Skeletal muscle cell (primary cell): ENCODE data around the gene RNF38.
A peak's percentile ranks its signal among the peaks of the same experiment; 100 is the strongest.
"Not testable (repeated sequence)": the region's sequence is repeated elsewhere in the genome, so short reads cannot be mapped to it uniquely, and the experiment has no call there.

Source experiments
- DNase-seq: peaks from one replicate; pipeline ENCODE4 v3.0.0-alpha.2; 2010; ENCODE audit warnings: low read depth
- H3K4me3 ChIP-seq: 2 replicates; pipeline ENCODE4 v1.5.1; 2011; ENCODE audit warnings: low read depth, mild to moderate bottlenecking, control low read depth, low read length, moderate library complexity

The RNF38 gene

GRCh38 chr9:36399980-36400331 lies at the start of gene RNF38:
Gene RNF38 (minus strand): TSS chr9:36400269. CDS start chr9:36400108, 161 bp downstream.
- DNase-seq = no peak
- peak within 1 kb of the TSS; percentile 78 for H3K4me3 ChIP-seq

DNA sequence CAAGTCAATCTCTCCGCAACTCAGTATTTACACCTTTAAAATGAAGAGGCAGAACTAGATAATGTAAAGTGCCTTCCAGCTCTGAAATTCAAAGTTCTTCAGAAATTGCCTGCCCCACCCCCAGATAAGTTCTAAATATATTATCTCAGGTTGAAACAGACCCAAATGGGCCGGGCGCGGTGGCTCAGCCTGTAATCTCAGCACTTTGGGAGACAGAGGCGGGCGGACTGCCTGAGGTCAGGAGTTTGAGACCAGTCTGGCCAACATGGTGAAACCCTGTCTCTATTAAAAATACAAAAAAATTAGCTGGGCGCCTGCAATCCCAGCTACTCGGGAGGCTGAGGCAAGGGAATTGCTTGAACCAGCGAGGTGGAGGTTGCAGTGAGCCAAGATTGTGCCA lies 48.5 kb upstream of the RNF38 start:
- not testable (repeated sequence) for H3K4me3 ChIP-seq, DNase-seq

DNA sequence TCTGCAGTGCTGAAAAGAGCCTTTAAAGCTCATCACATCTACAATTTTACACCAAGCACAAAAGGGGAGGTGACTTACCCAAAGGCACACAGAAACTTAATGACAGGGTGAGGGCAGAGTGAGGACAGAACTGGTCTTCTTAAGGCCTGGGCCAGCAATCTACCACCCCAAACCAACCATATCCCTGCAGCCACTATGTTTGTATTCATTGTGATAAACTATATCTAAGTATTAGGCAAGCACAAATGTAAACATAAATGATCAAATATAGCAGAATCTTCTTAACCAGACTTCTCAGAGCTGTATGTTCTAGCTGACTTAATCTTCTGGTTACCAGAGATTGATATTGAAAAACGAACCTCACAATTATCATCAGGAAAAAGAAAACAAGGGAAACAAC lies 47.9 kb upstream of the RNF38 start:
- H3K4me3 ChIP-seq = no peak overlapping the region
- DNase-seq = no peak

- not testable (repeated sequence) for H3K4me3 ChIP-seq, DNase-seq
Measured at GRCh38 chr9:36446678-36447077, 46.6 kb upstream of the RNF38 start.

- DNase-seq = no peak
- no peak overlapping the region for H3K4me3 ChIP-seq
Measured at GRCh38 chr9:36445800-36446361, 45.8 kb upstream of the RNF38 start.

DNA sequence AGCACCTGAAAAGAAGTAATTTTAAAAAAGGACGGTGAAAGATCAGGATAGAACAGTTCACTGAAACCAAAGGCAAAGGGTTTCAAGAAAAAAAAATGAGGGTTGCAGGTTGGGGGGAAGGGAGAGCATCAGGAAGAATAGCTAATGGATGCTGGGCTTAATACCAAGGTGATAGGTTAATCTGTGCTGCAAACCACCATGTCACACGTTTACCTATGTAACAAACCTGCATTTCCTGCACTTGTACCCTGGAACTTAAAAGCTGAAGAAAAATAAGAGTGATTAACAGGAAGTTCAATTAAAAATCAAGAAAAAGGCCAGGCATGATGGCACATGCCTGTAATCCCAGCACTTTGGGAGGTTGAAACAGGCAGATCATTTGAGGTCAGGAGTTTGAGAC lies 44.1 kb upstream of the RNF38 start:
- DNase-seq = no peak

GRCh38 chr9:36443581-36443980 lies 43.5 kb upstream of the RNF38 start:
- no peak for DNase-seq
- no peak overlapping the region for H3K4me3 ChIP-seq

More for the DNA sequence above, 44.1 kb upstream of the RNF38 start:
- no peak overlapping the region for H3K4me3 ChIP-seq

- no peak overlapping the region for H3K4me3 ChIP-seq
- DNase-seq = no peak
Measured at GRCh38 chr9:36442710-36443109, 42.6 kb upstream of the RNF38 start.

- DNase-seq = no peak
- H3K4me3 ChIP-seq = no peak overlapping the region
Measured at GRCh38 chr9:36441966-36442365, 41.9 kb upstream of the RNF38 start.

- DNase-seq = no peak
- no peak overlapping the region for H3K4me3 ChIP-seq
Measured at GRCh38 chr9:36438536-36439236, 38.6 kb upstream of the RNF38 start.

DNA sequence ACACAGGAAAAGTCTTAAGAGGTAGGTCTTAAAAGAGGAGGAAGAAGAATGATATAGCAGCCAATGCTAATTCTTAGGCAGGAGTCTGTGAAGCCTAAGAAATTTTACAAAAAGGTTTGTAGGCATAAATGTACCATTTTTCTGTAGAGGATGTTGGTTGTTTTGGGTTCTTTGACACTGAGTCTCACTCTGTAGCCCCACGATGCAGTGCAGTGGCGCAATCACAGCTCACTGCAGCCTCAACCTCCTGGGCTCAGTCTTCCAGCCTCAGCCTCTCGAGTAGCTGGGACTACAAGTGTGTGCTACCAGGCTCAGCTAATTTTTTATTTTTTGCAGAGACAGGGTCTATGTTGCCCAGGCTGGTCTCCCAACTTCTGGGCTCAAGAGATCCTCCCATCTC lies 37.7 kb upstream of the RNF38 start:
- H3K4me3 ChIP-seq = no peak overlapping the region
- no peak for DNase-seq

DNA sequence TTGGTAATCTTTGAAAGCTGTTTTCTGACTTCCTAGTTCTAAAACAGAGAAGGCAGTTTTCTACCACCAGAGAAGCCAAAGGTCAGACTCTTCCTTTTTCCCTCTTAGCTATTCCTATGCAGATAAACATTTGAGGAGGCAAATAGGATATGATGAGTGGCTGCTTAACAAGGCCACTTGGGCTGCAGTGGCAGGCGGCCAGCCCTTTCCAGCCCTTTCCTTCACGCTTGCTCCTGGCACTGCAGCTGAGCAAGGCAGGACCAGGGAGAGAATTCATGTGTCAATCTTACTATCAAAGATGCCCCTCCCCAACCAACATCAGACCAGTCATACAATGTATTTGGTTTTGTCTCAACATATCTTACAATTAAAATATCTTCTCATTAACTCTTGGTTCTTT lies 36.8 kb upstream of the RNF38 start:
- no peak for DNase-seq
- no peak overlapping the region for H3K4me3 ChIP-seq

DNA sequence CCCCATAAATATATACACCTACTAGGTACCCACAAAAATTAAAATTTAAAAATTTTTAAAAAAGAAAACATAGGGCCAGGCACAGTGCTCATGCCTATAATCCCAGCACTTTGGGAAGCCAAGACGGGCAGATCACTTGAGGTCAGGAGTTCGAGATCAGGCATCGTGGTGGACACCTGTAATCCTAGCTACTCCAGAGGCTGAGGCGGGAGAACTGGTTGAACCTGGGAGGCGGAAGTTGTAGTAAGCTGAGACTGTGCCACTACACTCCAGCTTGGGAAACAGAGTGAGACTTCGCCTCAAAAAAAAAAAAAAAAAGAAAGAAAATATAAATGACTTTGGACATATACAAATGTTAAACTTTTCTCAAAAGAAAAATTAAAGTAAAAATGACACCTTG lies 33.3 kb upstream of the RNF38 start:
- H3K4me3 ChIP-seq = no peak overlapping the region
- DNase-seq = no peak

DNA sequence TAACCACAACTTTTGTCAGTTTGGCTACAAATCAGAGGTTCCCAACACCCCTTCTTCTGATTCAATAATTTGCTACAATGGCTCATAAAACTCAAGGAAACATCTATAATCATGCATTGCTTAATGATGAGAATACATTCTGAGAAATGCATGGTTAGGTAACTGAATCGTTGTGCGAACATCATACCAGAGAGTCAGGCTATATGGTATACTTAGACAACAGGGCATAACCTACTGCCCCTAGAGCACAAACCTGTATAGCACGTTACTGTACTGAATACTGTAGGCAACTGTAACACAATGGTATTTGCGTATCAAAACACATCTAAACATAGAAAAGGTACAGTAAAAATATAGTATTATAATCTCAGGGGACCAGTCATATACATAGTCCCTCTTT lies 31.0 kb upstream of the RNF38 start:
- DNase-seq = no peak
- no peak overlapping the region for H3K4me3 ChIP-seq

DNA sequence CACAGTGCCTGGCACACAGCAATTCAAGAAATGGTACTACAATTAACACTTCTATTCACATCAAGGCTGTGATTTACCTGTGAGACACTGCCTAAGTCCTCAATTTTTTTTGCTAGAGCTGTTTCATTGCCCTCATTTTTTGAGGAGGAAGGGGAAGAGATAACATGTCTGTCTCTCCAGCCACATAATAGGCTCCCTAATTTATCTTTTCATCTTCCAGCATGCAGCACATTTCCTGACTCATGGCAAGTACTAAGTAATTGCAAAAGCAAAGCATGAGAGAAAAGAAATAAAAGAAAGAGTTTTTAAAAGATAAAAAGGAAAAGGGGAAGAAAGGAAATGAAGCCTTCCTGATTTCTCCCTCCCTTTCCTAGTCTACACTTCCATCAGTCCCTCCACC lies 26.9 kb upstream of the RNF38 start:
- H3K4me3 ChIP-seq = no peak overlapping the region
- DNase-seq = no peak

GRCh38 chr9:36426348-36426747 lies 26.3 kb upstream of the RNF38 start:
- no peak overlapping the region for H3K4me3 ChIP-seq
- DNase-seq = no peak

DNA sequence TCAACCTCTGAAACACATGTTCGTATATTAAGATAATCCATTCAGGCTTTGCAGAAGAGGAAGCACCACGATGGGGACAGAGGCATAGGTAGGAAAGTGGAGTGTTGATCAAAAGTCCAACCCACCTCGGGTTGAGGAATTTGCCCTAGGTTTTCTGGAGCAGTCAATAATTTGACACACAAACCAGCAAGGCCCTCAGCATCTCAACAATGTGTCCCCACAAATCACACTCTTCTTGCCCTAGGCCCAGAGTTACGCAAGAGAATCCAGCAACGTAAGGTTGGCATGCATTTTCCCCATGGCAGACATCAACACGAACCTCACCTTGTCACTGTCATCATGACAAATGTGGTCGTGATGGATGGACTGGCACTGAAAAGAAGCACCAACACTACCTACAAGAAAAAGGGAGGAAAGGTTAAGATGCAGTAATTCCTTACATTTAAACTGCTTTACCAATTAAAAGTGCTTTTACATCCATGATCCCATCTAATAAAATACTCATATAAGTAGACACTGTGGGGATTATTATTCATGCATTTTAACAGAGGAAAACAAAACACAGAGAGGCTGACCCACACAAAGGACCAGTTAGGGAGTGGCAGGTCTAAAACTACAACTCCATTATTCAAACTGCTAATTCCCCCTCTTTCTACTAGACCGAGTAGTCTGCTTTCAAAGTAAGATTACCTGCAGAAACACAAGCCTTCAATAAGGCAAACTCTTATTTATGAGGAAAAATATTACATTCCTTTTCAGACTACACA lies 24.4 kb upstream of the RNF38 start:
- H3K4me3 ChIP-seq = no peak overlapping the region
- no peak for DNase-seq

GRCh38 chr9:36423206-36423605 lies 23.1 kb upstream of the RNF38 start:
- no peak overlapping the region for H3K4me3 ChIP-seq
- no peak for DNase-seq

DNA sequence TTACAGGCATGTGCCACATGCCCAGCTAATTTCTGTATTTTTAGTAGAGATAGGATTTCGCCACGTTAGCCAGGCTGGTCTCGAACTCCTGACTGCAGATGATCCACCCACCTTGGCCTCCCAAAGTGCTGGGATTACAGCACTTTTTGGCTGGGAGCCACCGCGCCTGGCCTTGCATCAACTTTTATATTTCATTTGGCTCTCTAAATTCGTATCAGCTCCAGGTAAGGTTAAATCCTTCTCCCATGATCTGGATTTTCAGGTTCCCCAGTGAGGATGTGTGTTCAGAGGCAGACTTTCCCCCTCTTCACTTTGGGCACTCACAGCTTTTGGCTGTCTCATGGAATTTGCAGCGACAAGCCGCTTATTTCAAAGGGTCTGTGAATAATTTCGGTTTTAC lies 16.8 kb upstream of the RNF38 start:
- no peak overlapping the region for H3K4me3 ChIP-seq
- no peak for DNase-seq

GRCh38 chr9:36415822-36416525 lies 15.9 kb upstream of the RNF38 start:
- DNase-seq = no peak
- H3K4me3 ChIP-seq = no peak overlapping the region
